SU-DHL-6 (cell line): ENCODE measurements around the gene TMEM117.

Experiments used
- H2AFZ ChIP-seq: fragments of 200-600 bp; sonication (generic); 2 replicates; pipeline ENCODE4 v1.6.1; 2014; ENCODE audit warnings: low read depth, mild to moderate bottlenecking, moderate library complexity, mixed read lengths, antibody characterized with exemption, low read length; ENCODE audit not compliant: severe bottlenecking
- H3F3A ChIP-seq: fragments of 200-600 bp; shearing (Covaris generic); 2 replicates; pipeline ENCODE4 v1.6.0; 2016; ENCODE audit warnings: antibody characterized with exemption, mild to moderate bottlenecking; ENCODE audit not compliant: insufficient read depth
- H3K27ac ChIP-seq: fragments of 200-600 bp; sonication (generic); 2 replicates; pipeline ENCODE4 v1.5.1; 2016; ENCODE audit warnings: low read depth, mild to moderate bottlenecking, low read length, moderate library complexity, mixed read lengths
- H3K27me3 ChIP-seq: fragments of 200-600 bp; sonication (generic), shearing (Covaris generic); 2 replicates; pipeline ENCODE4 v1.6.0; 2014; ENCODE audit warnings: mild to moderate bottlenecking, low read length
- H3K36me3 ChIP-seq: fragments of 200-600 bp; sonication (generic); 2 replicates; pipeline ENCODE4 v1.6.1; 2014; ENCODE audit warnings: mild to moderate bottlenecking, low read length, mixed read lengths
- H3K4me2 ChIP-seq: fragments of 300-600, 200-600 bp; shearing (Covaris generic), sonication (generic); 2 replicates; pipeline ENCODE4 v1.6.0; 2014; ENCODE audit warnings: low read length, low read depth, mild to moderate bottlenecking; ENCODE audit not compliant: poor library complexity, severe bottlenecking
- H3K4me3 ChIP-seq: fragments of 200-600 bp; sonication (generic); 2 replicates; pipeline ENCODE4 v1.5.1; 2014; ENCODE audit warnings: antibody characterized with exemption, low read length, mild to moderate bottlenecking, mixed read lengths; ENCODE audit not compliant: insufficient read depth, poor library complexity, severe bottlenecking
- H3K79me2 ChIP-seq: fragments of 200-600 bp; sonication (generic); 2 replicates; pipeline ENCODE4 v1.6.1; 2014; ENCODE audit warnings: mild to moderate bottlenecking, low read length, moderate library complexity; ENCODE audit not compliant: insufficient read depth
- H3K9ac ChIP-seq: fragments of 200-600 bp; sonication (generic); 2 replicates; pipeline ENCODE4 v1.7.0; 2014; ENCODE audit warnings: mild to moderate bottlenecking, low read length
- H3K9me2 ChIP-seq: fragments of 200-600 bp; sonication (generic); replicated peaks from 2 replicates; pipeline ENCODE4 v1.6.1; 2014; ENCODE audit warnings: low read length; ENCODE audit not compliant: insufficient read depth
- H3K9me3 ChIP-seq: fragments of 200-600 bp; sonication (generic); 2 replicates; pipeline ENCODE4 v1.6.1; 2014; ENCODE audit warnings: low read length, mixed read lengths; ENCODE audit not compliant: insufficient read depth
- H4K20me1 ChIP-seq: fragments of 200-600 bp; sonication (generic); 2 replicates; pipeline ENCODE4 v1.6.1; 2014; ENCODE audit warnings: low read depth, mild to moderate bottlenecking, antibody characterized with exemption, low read length, moderate library complexity, mixed read lengths
- EZH2phosphoT487 ChIP-seq: fragments of 200-600 bp; sonication (generic), shearing (Covaris generic); conservative IDR thresholded peaks from 2 replicates; pipeline ENCODE4 v1.6.1; 2018; ENCODE audit warnings: mild to moderate bottlenecking, antibody characterized with exemption, low read length, moderate library complexity, mixed read lengths
- TF ChIP-seq, protein P1 (sequence below): fragments of 200-600 bp; sonication (generic); IDR thresholded peaks from one replicate; pipeline ENCODE4 v1.5.1; 2017; ENCODE audit warnings: antibody characterized with exemption, mild to moderate bottlenecking, low read length, moderate library complexity; ENCODE audit not compliant: insufficient read depth, poor library complexity, severe bottlenecking

TMEM117 gene

DNA sequence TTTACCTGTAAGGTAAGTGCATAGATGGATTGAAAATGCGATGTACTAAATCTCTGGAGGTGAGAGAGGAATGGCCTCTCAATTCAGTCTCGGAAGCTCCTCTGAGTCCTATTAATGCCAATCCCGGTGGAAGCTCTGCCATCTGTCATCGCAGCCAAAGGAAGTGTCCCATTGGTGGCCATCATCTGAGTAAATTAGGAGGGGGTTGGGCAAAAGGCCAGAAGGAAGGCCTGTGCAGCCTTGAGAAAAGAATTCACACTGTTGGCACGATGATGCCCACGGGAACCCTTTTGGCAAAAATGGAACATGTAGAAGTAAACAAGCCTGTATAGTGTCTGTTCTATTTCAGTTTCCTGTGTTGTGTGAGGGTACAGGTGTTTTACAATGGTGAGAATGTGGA, 545.5 kb downstream of the TMEM117 start:
- Histone ChIP-seq H3K79me2 (no peaks in the 10 kb centered on the region), H3K36me3 (no peaks in the 10 kb centered on the region), H3K9ac (no peak overlapping the region), H3K9me2 (no peaks in the 10 kb centered on the region), H3K4me2 (no peak overlapping the region), H3K27ac (no peak overlapping the region), H3K4me3 (no peak overlapping the region), H4K20me1 (no peaks in the 10 kb centered on the region), H3K27me3 (no peaks in the 10 kb centered on the region), H3F3A (no peaks in the 10 kb centered on the region), H3K9me3 (no peaks in the 10 kb centered on the region), H2AFZ (no peak overlapping the region)
- no peak for TF ChIP-seq EZH2phosphoT487
- TF ChIP-seq, protein P1, sequence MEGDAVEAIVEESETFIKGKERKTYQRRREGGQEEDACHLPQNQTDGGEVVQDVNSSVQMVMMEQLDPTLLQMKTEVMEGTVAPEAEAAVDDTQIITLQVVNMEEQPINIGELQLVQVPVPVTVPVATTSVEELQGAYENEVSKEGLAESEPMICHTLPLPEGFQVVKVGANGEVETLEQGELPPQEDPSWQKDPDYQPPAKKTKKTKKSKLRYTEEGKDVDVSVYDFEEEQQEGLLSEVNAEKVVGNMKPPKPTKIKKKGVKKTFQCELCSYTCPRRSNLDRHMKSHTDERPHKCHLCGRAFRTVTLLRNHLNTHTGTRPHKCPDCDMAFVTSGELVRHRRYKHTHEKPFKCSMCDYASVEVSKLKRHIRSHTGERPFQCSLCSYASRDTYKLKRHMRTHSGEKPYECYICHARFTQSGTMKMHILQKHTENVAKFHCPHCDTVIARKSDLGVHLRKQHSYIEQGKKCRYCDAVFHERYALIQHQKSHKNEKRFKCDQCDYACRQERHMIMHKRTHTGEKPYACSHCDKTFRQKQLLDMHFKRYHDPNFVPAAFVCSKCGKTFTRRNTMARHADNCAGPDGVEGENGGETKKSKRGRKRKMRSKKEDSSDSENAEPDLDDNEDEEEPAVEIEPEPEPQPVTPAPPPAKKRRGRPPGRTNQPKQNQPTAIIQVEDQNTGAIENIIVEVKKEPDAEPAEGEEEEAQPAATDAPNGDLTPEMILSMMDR: no peak

DNA sequence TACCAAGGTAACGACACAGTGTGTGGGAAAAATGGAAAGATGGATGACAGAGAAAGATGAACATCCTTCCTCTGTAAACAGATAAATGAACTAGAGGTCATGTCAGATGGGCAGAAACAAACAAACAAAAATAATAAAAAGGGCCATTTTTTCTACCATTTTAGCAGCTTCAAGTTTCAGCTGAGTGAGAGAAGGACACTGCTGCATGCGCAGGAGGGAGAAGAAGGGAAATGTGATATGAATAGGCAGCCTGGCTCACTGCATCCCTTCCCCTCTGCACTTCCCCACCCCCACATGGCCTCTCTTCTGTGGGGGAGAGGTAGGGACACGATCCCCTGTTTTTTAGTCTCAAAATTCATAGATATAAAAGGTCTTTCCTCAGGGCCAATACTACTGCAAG, 548.3 kb downstream of the TMEM117 start:
- Histone ChIP-seq H3F3A (no peaks in the 10 kb centered on the region), H3K27ac (no peak overlapping the region)

DNA sequence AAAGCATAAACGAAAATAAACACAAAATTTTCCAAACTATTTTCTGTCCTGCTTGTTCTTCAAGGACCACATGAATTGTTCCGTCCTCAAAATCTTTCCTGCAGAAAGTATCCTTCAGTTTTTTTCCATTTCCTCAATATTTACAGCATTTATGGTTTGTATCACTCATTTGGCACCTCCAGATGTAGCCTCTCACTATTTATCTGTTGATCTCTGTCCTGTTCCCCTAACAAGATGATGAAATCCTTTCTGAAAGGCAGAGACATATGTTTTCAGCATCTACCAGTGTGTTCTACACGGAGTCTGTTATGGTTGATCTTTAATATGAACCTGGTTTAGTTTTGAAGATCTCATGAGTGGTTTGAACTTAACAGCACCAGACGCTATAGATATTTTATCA, 550.1 kb downstream of the TMEM117 start:
- H3K9me2 ChIP-seq: no peaks in the 10 kb centered on the region
- H3K4me2 ChIP-seq: no peak overlapping the region
- no peak overlapping the region for H3K4me3 ChIP-seq
- no peak overlapping the region for H3K27ac ChIP-seq
- H3K27me3 ChIP-seq: no peaks in the 10 kb centered on the region
- H2AFZ ChIP-seq: no peak overlapping the region
- no peak overlapping the region for H3K9ac ChIP-seq
- no peaks in the 10 kb centered on the region for H3K79me2 ChIP-seq
- H3K36me3 ChIP-seq: no peaks in the 10 kb centered on the region
- H4K20me1 ChIP-seq: no peaks in the 10 kb centered on the region
- TF ChIP-seq, protein P1: no peak
- TF ChIP-seq EZH2phosphoT487: no peak
- H3K9me3 ChIP-seq: no peaks in the 10 kb centered on the region
- H3F3A ChIP-seq: no peaks in the 10 kb centered on the region

More for the DNA sequence above, 548.3 kb downstream of the TMEM117 start:
- Histone ChIP-seq H3K36me3 (no peaks in the 10 kb centered on the region), H3K79me2 (no peaks in the 10 kb centered on the region), H3K4me2 (no peak overlapping the region), H3K9me3 (no peaks in the 10 kb centered on the region), H2AFZ (no peak overlapping the region), H3K9me2 (no peaks in the 10 kb centered on the region), H4K20me1 (no peaks in the 10 kb centered on the region), H3K9ac (no peak overlapping the region), H3K27me3 (no peaks in the 10 kb centered on the region), H3K4me3 (no peak overlapping the region)
- no peak for TF ChIP-seq EZH2phosphoT487
- TF ChIP-seq, protein P1: no peak

DNA sequence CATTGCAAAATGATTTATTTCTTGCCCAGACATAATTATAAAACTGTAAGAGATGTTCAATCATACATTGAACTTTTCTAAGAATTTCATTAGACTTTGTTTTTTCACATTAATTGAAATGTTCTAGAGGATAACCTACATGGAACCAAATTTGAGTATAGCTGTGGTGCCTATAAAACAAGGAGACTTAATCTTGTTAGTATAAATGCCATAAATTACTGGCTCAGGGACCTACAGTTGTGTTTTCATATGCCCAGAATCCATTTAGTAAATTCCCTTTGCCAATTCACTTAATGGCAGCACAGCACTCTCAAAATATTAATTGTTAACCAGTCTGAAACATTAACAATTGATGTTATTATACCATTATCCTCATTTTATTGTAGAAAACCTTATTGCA, 551.7 kb downstream of the TMEM117 start:
- no peak overlapping the region for H3K9ac ChIP-seq
- no peak overlapping the region for H3K4me2 ChIP-seq

More for the DNA sequence above, 551.7 kb downstream of the TMEM117 start:
- H3K36me3 ChIP-seq: no peaks in the 10 kb centered on the region
- H3K4me3 ChIP-seq: no peak overlapping the region
- H3K9me2 ChIP-seq: no peaks in the 10 kb centered on the region
- no peak overlapping the region for H3K27ac ChIP-seq
- no peaks in the 10 kb centered on the region for H3K9me3 ChIP-seq
- TF ChIP-seq, protein P1: no peak
- no peak for TF ChIP-seq EZH2phosphoT487
- H2AFZ ChIP-seq: no peak overlapping the region
- no peaks in the 10 kb centered on the region for H3K27me3 ChIP-seq
- no peaks in the 10 kb centered on the region for H3F3A ChIP-seq
- H3K79me2 ChIP-seq: no peaks in the 10 kb centered on the region
- no peaks in the 10 kb centered on the region for H4K20me1 ChIP-seq
